ENCODE data around the gene CDC26. TPM values are rescaled to one million over a fixed set of nuclear protein-coding genes. Genes with fewer than 3 reads are reported as not detected.

Gene CDC26
- total and polyA plus RNA-seq, 10 of the 15 experiments (the other 5 are each of a cell fraction or from before 2014, with no cell fraction given) = 28.2 to 156 (median 61.5) TPM

GRCh38 chr9:113313261-113313660 is 37.9 kb upstream of the CDC26 start:
- Histone ChIP-seq H3K4me3 (no peak overlapping the region), H3K79me2 (ENCODE audit: control insufficient read depth, insufficient read depth, low read length) (no peaks in the 10 kb centered on the region), H2AFZ (ENCODE audit: control insufficient read depth, low read depth, low read length) (no peak overlapping the region), H3K9me3 (replicated peaks; ENCODE audit: control insufficient read depth, insufficient read depth, low read length) (no peaks in the 10 kb centered on the region), H3K27me3 (replicated peaks in 1 of 2; ENCODE audit: control insufficient read depth in 2 of 2, insufficient read depth in 2 of 2, low read length in 1 of 2) (no peaks in the 10 kb centered on the region), H3K9ac (ENCODE audit: control insufficient read depth, insufficient read depth, low read length) (no peak overlapping the region), H3K36me3 (ENCODE audit: control insufficient read depth in 2 of 2, insufficient read depth in 2 of 2, low read length in 1 of 2) (no peaks in the 10 kb centered on the region), H3K27ac (ENCODE audit: control insufficient read depth, insufficient read depth) (no peak overlapping the region), H3K4me1 (ENCODE audit: control insufficient read depth, insufficient read depth, low read length) (no peaks in the 10 kb centered on the region), H3K4me2 (ENCODE audit: control insufficient read depth, insufficient read depth) (no peak overlapping the region), H4K20me1 (ENCODE audit: control insufficient read depth, insufficient read depth) (no peaks in the 10 kb centered on the region; the same call in 1 of the 2 replicates)
- no peak for DNase-seq (ENCODE audit: low read depth, low spot score)
- ChIA-PET CTCF (no interaction called here), RAD21 (ENCODE audit: unreplicated experiment) (no interaction called here), SMC1A (ENCODE audit: uncharacterized antibody, unreplicated experiment) (interaction anchor here (0.8 kb wide), 2 partner anchors 14 to 95 kb away, joined by 3 read pairs; no protein-coding TSS in a partner anchor), POLR2A (no interaction called here)
- TF ChIP-seq KDM1A (IDR thresholded peaks at IDR 0.05; ENCODE audit: borderline replicate concordance) (no peak), ZBED1 (IDR thresholded peaks at IDR 0.05; ENCODE audit: borderline replicate concordance) (no peak), SUZ12 (IDR thresholded peaks at IDR 0.05; ENCODE audit: unreplicated experiment) (no peak), CHD2 (IDR thresholded peaks at IDR 0.05; ENCODE audit: borderline replicate concordance, low read depth, low read length) (no peak), CBFB (IDR thresholded peaks at IDR 0.05; ENCODE audit: low read depth) (no peak), POLR2A (IDR thresholded peaks at IDR 0.05; ENCODE audit: low read depth, low read length) (no peak), SMC3 (IDR thresholded peaks at IDR 0.05; ENCODE audit: borderline replicate concordance, low read length) (no peak), HDAC2 (IDR thresholded peaks at IDR 0.05) (no peak), JUNB (IDR thresholded peaks at IDR 0.05) (no peak), ZNF274 (IDR thresholded peaks at IDR 0.05; ENCODE audit: insufficient read depth, insufficient read length) (no peak), SREBF1 (IDR thresholded peaks at IDR 0.05; ENCODE audit: low read length) (no peak), SMAD1 (IDR thresholded peaks at IDR 0.05; ENCODE audit: low read depth, partially characterized antibody) (no peak), SIX5 (IDR thresholded peaks at IDR 0.05; ENCODE audit: low read depth, low read length, severe bottlenecking) (no peak)
- TF ChIP-seq, protein P1, sequence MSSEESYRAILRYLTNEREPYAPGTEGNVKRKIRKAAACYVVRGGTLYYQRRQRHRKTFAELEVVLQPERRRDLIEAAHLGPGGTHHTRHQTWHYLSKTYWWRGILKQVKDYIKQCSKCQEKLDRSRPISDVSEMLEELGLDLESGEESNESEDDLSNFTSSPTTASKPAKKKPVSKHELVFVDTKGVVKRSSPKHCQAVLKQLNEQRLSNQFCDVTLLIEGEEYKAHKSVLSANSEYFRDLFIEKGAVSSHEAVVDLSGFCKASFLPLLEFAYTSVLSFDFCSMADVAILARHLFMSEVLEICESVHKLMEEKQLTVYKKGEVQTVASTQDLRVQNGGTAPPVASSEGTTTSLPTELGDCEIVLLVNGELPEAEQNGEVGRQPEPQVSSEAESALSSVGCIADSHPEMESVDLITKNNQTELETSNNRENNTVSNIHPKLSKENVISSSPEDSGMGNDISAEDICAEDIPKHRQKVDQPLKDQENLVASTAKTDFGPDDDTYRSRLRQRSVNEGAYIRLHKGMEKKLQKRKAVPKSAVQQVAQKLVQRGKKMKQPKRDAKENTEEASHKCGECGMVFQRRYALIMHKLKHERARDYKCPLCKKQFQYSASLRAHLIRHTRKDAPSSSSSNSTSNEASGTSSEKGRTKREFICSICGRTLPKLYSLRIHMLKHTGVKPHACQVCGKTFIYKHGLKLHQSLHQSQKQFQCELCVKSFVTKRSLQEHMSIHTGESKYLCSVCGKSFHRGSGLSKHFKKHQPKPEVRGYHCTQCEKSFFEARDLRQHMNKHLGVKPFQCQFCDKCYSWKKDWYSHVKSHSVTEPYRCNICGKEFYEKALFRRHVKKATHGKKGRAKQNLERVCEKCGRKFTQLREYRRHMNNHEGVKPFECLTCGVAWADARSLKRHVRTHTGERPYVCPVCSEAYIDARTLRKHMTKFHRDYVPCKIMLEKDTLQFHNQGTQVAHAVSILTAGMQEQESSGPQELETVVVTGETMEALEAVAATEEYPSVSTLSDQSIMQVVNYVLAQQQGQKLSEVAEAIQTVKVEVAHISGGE (CRISPR knock-in tag; IDR thresholded peaks at IDR 0.05) = no peak
- BruUV-seq (replicated peaks) = no TSS peak
- intact Hi-C loops (cut with micrococcal nuclease; ENCODE audit: unreplicated experiment) = no loop called here
- FAIRE-seq = no peak
- in situ Hi-C loops (cut with MboI) = no loop called here
- WGBS (ENCODE audit: insufficient coverage, insufficient replicate concordance, low lambda C conversion rate, missing lambda C conversion rate) = 15% methylated on average over 5 of the region's 5 CpGs
- no peak for ATAC-seq

Measured in GM12878 (cell line).